Measurements from ENCODE around the gene ZNF701.

ZNF701 gene

GRCh38 chr19:52570000-52570861 is at the start of gene ZNF701:
ZNF701 (plus strand) TSS chr19:52570287; CDS start chr19:52574148, 3,861 bp downstream.
- peak; percentile 81 for DNase-seq (ENCODE audit: extremely low spot score)
- CTCF ChIA-PET: no interaction called here
- POLR2A ChIA-PET: no interaction called here
- TF ChIP-seq L3MBTL2 (conservative IDR thresholded peaks at IDR 0.05): peak; percentile 59
- TF ChIP-seq FOXK2 (IDR thresholded peaks at IDR 0.05): no peak
- peak; percentile 86 for TF ChIP-seq ELF4 (IDR thresholded peaks at IDR 0.05)

GRCh38 chr19:52522551-52522950 is 47.5 kb upstream of the ZNF701 start:
- TF ChIP-seq L3MBTL2 (conservative IDR thresholded peaks at IDR 0.05) (no peak), BHLHE40 (IDR thresholded peaks at IDR 0.05; ENCODE audit: borderline replicate concordance) (no peak), FOXM1 (IDR thresholded peaks at IDR 0.05; ENCODE audit: borderline replicate concordance) (no peak), HDGF (IDR thresholded peaks at IDR 0.05; ENCODE audit: borderline replicate concordance) (no peak), CTBP1 (IDR thresholded peaks at IDR 0.05; ENCODE audit: borderline replicate concordance) (no peak), FOXK2 (IDR thresholded peaks at IDR 0.05) (no peak), PKNOX1 (IDR thresholded peaks at IDR 0.05) (no peak), LEF1 (IDR thresholded peaks at IDR 0.05; ENCODE audit: borderline replicate concordance) (no peak), FOXA1 (IDR thresholded peaks at IDR 0.05) (no peak), TARDBP (IDR thresholded peaks at IDR 0.05) (no peak), ARNT (IDR thresholded peaks at IDR 0.05) (no peak), SUZ12 (IDR thresholded peaks at IDR 0.05) (no peak), ZNF384 (IDR thresholded peaks at IDR 0.05) (no peak), SP1 (IDR thresholded peaks at IDR 0.05) (no peak)
- ChIA-PET CTCF (interaction anchor here (0.6 kb wide), 1 partner anchor 137 kb away, joined by 4 read pairs; no protein-coding TSS in a partner anchor), POLR2A (no interaction called here)
- no peak for DNase-seq (ENCODE audit: extremely low spot score)

DNA sequence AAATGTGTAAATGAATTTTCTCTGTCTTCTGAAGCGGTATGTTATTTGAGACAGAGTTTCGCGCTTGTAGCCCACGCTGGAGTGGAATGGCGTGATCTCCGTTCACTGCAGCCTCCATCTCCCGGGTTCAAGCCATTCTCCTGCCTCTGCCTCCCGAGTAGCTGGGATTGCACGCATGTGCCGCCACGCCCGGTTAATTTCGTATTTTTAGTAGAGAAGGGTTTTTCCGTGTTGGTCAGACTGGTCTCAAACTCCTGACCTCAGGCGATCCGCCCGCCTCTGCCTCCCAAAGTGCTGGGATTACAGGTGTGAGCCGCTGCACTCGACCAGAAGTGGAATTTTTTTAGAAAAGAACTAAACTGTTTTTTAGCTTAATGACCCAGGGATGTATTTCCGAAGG is 46.0 kb upstream of the ZNF701 start:
- TF ChIP-seq ZNF384 (IDR thresholded peaks at IDR 0.05) (no peak), ELF4 (IDR thresholded peaks at IDR 0.05) (no peak), SUZ12 (IDR thresholded peaks at IDR 0.05) (no peak), ARNT (IDR thresholded peaks at IDR 0.05) (no peak), CTBP1 (IDR thresholded peaks at IDR 0.05; ENCODE audit: borderline replicate concordance) (no peak), BHLHE40 (IDR thresholded peaks at IDR 0.05; ENCODE audit: borderline replicate concordance) (no peak), PKNOX1 (IDR thresholded peaks at IDR 0.05) (no peak), FOXK2 (IDR thresholded peaks at IDR 0.05) (no peak), L3MBTL2 (conservative IDR thresholded peaks at IDR 0.05) (no peak), FOXM1 (IDR thresholded peaks at IDR 0.05; ENCODE audit: borderline replicate concordance) (no peak), FOXA1 (IDR thresholded peaks at IDR 0.05) (no peak), HDGF (IDR thresholded peaks at IDR 0.05; ENCODE audit: borderline replicate concordance) (no peak), NFRKB (IDR thresholded peaks at IDR 0.05) (no peak), TARDBP (IDR thresholded peaks at IDR 0.05) (no peak), SP1 (IDR thresholded peaks at IDR 0.05) (no peak), LEF1 (IDR thresholded peaks at IDR 0.05; ENCODE audit: borderline replicate concordance) (no peak)
- CTCF ChIA-PET: no interaction called here
- POLR2A ChIA-PET: no interaction called here
- DNase-seq (ENCODE audit: extremely low spot score): no peak

- TF ChIP-seq SUZ12 (IDR thresholded peaks at IDR 0.05): no peak
- no peak for TF ChIP-seq FOXA1 (IDR thresholded peaks at IDR 0.05)
- no peak for TF ChIP-seq L3MBTL2 (conservative IDR thresholded peaks at IDR 0.05)
- no peak for DNase-seq (ENCODE audit: extremely low spot score)
- ChIA-PET CTCF (no interaction called here), POLR2A (no interaction called here)
Observed at GRCh38 chr19:52527134-52527955, 42.7 kb upstream of the ZNF701 start, which contains the start of gene ZNF808. ZNF808 (plus strand) TSS chr19:52527668; CDS start chr19:52543285, 15,617 bp downstream.

GRCh38 chr19:52527956-52528351 is 42.1 kb upstream of the ZNF701 start:
- POLR2A ChIA-PET: no interaction called here

More at GRCh38 chr19:52527956-52528351, 42.1 kb upstream of the ZNF701 start:
- CTCF ChIA-PET: no interaction called here
- TF ChIP-seq ZNF384 (IDR thresholded peaks at IDR 0.05): no peak
- no peak for TF ChIP-seq SP1 (IDR thresholded peaks at IDR 0.05)
- no peak for TF ChIP-seq TARDBP (IDR thresholded peaks at IDR 0.05)
- TF ChIP-seq PKNOX1 (IDR thresholded peaks at IDR 0.05): no peak
- TF ChIP-seq FOXM1 (IDR thresholded peaks at IDR 0.05; ENCODE audit: borderline replicate concordance): no peak
- no peak for TF ChIP-seq HDGF (IDR thresholded peaks at IDR 0.05; ENCODE audit: borderline replicate concordance)
- no peak for TF ChIP-seq SUZ12 (IDR thresholded peaks at IDR 0.05)
- TF ChIP-seq NFRKB (IDR thresholded peaks at IDR 0.05): no peak
- TF ChIP-seq CTBP1 (IDR thresholded peaks at IDR 0.05; ENCODE audit: borderline replicate concordance): no peak
- no peak for TF ChIP-seq FOXA1 (IDR thresholded peaks at IDR 0.05)
- TF ChIP-seq FOXK2 (IDR thresholded peaks at IDR 0.05): no peak
- no peak for DNase-seq (ENCODE audit: extremely low spot score)

Data from HEK293T (cell line).